BJ (cell line): Measurements from ENCODE around the gene TFB2M. TPM values are rescaled to one million over a fixed set of nuclear protein-coding genes. Genes with fewer than 3 reads are reported as not detected.
"Not testable (repeated sequence)": the region's sequence is repeated elsewhere in the genome, so short reads cannot be mapped to it uniquely, and the experiment has no call there.

Source experiments
- CTCF ChIA-PET: fragments of 350-600 bp; formaldehyde crosslinking; extraction: SDS; loops from one replicate; lab custom pipeline; 2021; ENCODE audit warnings: antibody characterized with exemption, inconsistent platforms; lab: Yijun Ruan, JAX
- POLR2A ChIA-PET: fragments of 300-600 bp; sonication (Branson Sonifier 250); formaldehyde crosslinking; extraction: SDS; loops from one replicate; lab custom pipeline; 2021; ENCODE audit warnings: antibody characterized with exemption; lab: Charles Lee
- DNase-seq: peaks from one replicate; pipeline ENCODE4 v3.0.0-alpha.2; 2011; ENCODE audit warnings: low read depth
- H3K27me3 ChIP-seq: 2 replicates; pipeline ENCODE4 v1.6.0; 2011; ENCODE audit warnings: low read length; ENCODE audit not compliant: control insufficient read depth, insufficient read depth
- H3K36me3 ChIP-seq: 2 replicates; pipeline ENCODE4 v1.5.1; 2011; ENCODE audit warnings: low read length; ENCODE audit not compliant: control insufficient read depth, insufficient read depth
- H3K4me3 ChIP-seq: 2 replicates; pipeline ENCODE4 v1.5.1; 2011; ENCODE audit warnings: low read depth, mild to moderate bottlenecking, control low read depth, low read length
- polyA plus RNA-seq: library from polyadenylated mRNA; depleted of rRNA; stranded (reverse); fragments of >200 nt; gene quantifications from 2 replicates; pipeline ENCODE4 v1.2.3, GENCODE V29; 2011
- TF ChIP-seq, protein P1 (sequence below): IDR thresholded peaks from 2 replicates; pipeline ENCODE4 v1.5.1; 2011; ENCODE audit warnings: low read depth, mild to moderate bottlenecking, control low read depth, inconsistent platforms, low read length, moderate library complexity; ENCODE audit not compliant: insufficient read depth

TFB2M gene
- polyA plus RNA-seq, 1 experiment: 10.9 TPM

DNA sequence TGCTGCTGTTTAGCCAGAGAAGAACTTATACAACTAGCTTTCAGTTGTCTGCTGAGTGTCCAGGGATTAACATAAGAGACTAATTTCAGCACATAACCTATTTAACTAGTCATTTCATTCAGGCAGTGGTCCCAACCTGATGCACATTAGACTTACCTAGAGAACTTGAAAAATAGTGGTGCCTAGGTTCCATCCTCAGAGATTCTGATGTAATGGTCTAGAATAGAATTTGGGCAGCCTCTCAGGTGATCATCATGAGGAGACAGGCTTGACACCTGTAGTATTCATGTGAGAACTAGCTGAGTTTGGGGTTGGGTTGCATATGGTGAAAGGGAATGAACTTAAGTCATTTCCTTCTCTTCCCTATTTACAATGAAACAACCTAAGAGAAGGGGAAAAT is 25.0 kb upstream of the TFB2M start:
- TF ChIP-seq, protein P1, sequence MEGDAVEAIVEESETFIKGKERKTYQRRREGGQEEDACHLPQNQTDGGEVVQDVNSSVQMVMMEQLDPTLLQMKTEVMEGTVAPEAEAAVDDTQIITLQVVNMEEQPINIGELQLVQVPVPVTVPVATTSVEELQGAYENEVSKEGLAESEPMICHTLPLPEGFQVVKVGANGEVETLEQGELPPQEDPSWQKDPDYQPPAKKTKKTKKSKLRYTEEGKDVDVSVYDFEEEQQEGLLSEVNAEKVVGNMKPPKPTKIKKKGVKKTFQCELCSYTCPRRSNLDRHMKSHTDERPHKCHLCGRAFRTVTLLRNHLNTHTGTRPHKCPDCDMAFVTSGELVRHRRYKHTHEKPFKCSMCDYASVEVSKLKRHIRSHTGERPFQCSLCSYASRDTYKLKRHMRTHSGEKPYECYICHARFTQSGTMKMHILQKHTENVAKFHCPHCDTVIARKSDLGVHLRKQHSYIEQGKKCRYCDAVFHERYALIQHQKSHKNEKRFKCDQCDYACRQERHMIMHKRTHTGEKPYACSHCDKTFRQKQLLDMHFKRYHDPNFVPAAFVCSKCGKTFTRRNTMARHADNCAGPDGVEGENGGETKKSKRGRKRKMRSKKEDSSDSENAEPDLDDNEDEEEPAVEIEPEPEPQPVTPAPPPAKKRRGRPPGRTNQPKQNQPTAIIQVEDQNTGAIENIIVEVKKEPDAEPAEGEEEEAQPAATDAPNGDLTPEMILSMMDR: no peak
- ChIA-PET POLR2A (no interaction called here), CTCF (no interaction called here)

DNA sequence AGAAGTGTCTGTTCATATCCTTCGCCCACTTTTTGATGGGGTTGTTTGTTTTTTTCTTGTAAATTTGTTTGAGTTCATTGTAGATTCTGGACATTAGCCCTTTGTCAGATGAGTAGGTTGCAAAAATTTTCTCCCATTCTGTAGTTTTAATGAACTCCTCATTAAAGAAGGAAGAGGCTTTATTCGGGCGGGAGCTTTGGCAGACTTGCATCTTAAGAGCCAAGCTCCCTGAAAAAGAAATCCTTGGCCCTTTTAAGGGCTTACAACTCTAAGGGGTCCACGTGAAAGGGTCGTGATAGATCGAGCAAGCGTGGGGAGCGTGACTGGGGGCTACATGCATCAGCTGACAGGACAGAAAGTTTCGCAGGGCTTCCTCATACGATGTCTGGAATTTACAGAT is 23.9 kb upstream of the TFB2M start:
- POLR2A ChIA-PET, H3K36me3 ChIP-seq, DNase-seq, H3K27me3 ChIP-seq, H3K4me3 ChIP-seq, CTCF ChIA-PET: not testable (repeated sequence)

More for the DNA sequence above, 25.0 kb upstream of the TFB2M start:
- no peak for DNase-seq
- Histone ChIP-seq H3K36me3 (no peaks in the 10 kb centered on the region), H3K4me3 (no peak overlapping the region), H3K27me3 (no peaks in the 10 kb centered on the region)

GRCh38 chr1:246588159-246588721 is 22.2 kb upstream of the TFB2M start:
- DNase-seq: no peak
- no peak overlapping the region for H3K4me3 ChIP-seq

GRCh38 chr1:246587606-246588005 is 21.5 kb upstream of the TFB2M start:
- no peak for DNase-seq
- TF ChIP-seq, protein P1: no peak
- Histone ChIP-seq H3K27me3 (no peaks in the 10 kb centered on the region), H3K4me3 (no peak overlapping the region), H3K36me3 (peaks cover 1% of the 10 kb centered on the region; the same call in 1 of the 2 replicates)
- POLR2A ChIA-PET: no interaction called here
- CTCF ChIA-PET: no interaction called here

More at GRCh38 chr1:246588159-246588721, 22.2 kb upstream of the TFB2M start:
- TF ChIP-seq, protein P1: no peak
- ChIA-PET POLR2A (no interaction called here), CTCF (no interaction called here)
- H3K27me3 ChIP-seq: no peaks in the 10 kb centered on the region
- H3K36me3 ChIP-seq: peaks cover 1% of the 10 kb centered on the region; the same call in 1 of the 2 replicates

DNA sequence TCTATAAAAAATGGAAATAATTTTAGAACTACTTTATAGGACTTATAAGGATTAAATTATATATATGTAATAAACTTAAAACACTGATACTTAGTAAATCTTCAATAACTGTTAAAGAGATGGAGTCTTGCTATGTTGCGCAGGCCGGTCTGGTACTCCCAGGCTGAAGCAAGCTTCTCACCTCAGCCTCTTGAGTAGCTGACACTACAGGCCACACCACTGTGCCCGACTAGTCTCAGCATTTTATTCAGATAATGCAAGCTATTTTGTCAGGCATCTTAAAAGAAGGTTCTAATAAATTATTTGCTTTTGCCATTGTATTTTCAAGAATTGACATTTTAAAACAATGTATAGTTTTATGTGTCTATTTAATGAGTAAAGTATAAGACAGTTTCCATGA is 21.0 kb upstream of the TFB2M start:
- CTCF ChIA-PET: no interaction called here
- POLR2A ChIA-PET: no interaction called here
- TF ChIP-seq, protein P1: no peak
- Histone ChIP-seq H3K4me3 (no peak overlapping the region), H3K27me3 (no peaks in the 10 kb centered on the region), H3K36me3 (peaks cover 1% of the 10 kb centered on the region; the same call in 1 of the 2 replicates)
- no peak for DNase-seq
